Astrocyte (in vitro differentiated cells and primary cell): ENCODE measurements around the gene JAKMIP1. TPM values are rescaled to one million over a fixed set of nuclear protein-coding genes. Genes with fewer than 3 reads are reported as not detected.

Source experiments
- DNase-seq: peaks from one replicate; pipeline ENCODE4 v3.0.0-alpha.2; 2010; ENCODE audit warnings: low read depth
- FAIRE-seq: peaks from 2 replicates; lab custom pipeline; 2011; peaks lifted over from hg19 to GRCh38; lab: Jason Lieb, UNC
- H2AFZ ChIP-seq: 2 replicates; pipeline ENCODE4 v1.6.0; 2012; ENCODE audit warnings: low read depth, low read length, inconsistent platforms
- H3K27ac ChIP-seq: 2 replicates; pipeline ENCODE4 v1.5.1; 2011; ENCODE audit warnings: low read depth, low read length, inconsistent platforms
- H3K27me3 ChIP-seq: 2 replicates; pipeline ENCODE4 v1.6.0; 2011; ENCODE audit warnings: low read length, inconsistent platforms; ENCODE audit not compliant: insufficient read depth
- H3K36me3 ChIP-seq: 2 replicates; pipeline ENCODE4 v1.5.1; 2011; ENCODE audit warnings: low read length, inconsistent platforms; ENCODE audit not compliant: insufficient read depth
- H3K4me1 ChIP-seq: 2 replicates; pipeline ENCODE4 v1.5.1; 2011; ENCODE audit warnings: low read length, inconsistent platforms; ENCODE audit not compliant: insufficient read depth
- H3K4me2 ChIP-seq: 2 replicates; pipeline ENCODE4 v1.6.0; 2012; ENCODE audit warnings: low read length, inconsistent platforms
- H3K4me3 ChIP-seq: 2 replicates; pipeline ENCODE4 v1.5.1; 2011; ENCODE audit warnings: low read depth, mild to moderate bottlenecking, low read length, inconsistent platforms; ENCODE audit not compliant: insufficient read depth
- H3K79me2 ChIP-seq: 2 replicates; pipeline ENCODE4 v1.6.0; 2012; ENCODE audit warnings: mild to moderate bottlenecking, low read length, inconsistent platforms; ENCODE audit not compliant: insufficient read depth
- H3K9ac ChIP-seq: 2 replicates; pipeline ENCODE4 v1.6.0; 2012; ENCODE audit warnings: mild to moderate bottlenecking, low read length, inconsistent platforms
- H3K9me3 ChIP-seq: 2 replicates; pipeline ENCODE4 v1.5.1; 2012; ENCODE audit warnings: low read depth, mild to moderate bottlenecking, low read length, inconsistent platforms; ENCODE audit not compliant: insufficient read depth
- H4K20me1 ChIP-seq: 2 replicates; pipeline ENCODE4 v1.6.0; 2012; ENCODE audit warnings: low read length, inconsistent platforms; ENCODE audit not compliant: insufficient read depth
- H3K27ac Mint-ChIP-seq: one replicate; pipeline ENCODE4 v1.8.0; 2021; ENCODE audit warnings: mild to moderate bottlenecking, mixed read lengths; ENCODE audit not compliant: unreplicated experiment
- H3K27me3 Mint-ChIP-seq: one replicate; pipeline ENCODE4 v1.8.0; 2021; ENCODE audit warnings: low read depth, mixed read lengths; ENCODE audit not compliant: unreplicated experiment
- H3K36me3 Mint-ChIP-seq: one replicate; pipeline ENCODE4 v1.8.0; 2021; ENCODE audit warnings: low read depth, mixed read lengths; ENCODE audit not compliant: unreplicated experiment
- H3K4me1 Mint-ChIP-seq: one replicate; pipeline ENCODE4 v1.8.0; 2021; ENCODE audit warnings: low read depth, mixed read lengths; ENCODE audit not compliant: unreplicated experiment
- H3K4me3 Mint-ChIP-seq: one replicate; pipeline ENCODE4 v1.8.0; 2021; ENCODE audit warnings: mild to moderate bottlenecking, moderate library complexity, mixed read lengths; ENCODE audit not compliant: unreplicated experiment
- H3K9me3 Mint-ChIP-seq: one replicate; pipeline ENCODE4 v1.8.0; 2021; ENCODE audit warnings: mild to moderate bottlenecking, mixed read lengths; ENCODE audit not compliant: unreplicated experiment
- EZH2 ChIP-seq: IDR thresholded peaks from 2 replicates; pipeline ENCODE4 v1.6.1; 2012; ENCODE audit warnings: mild to moderate bottlenecking, low read length, inconsistent platforms; ENCODE audit not compliant: insufficient read depth
- total RNA-seq: library from RNA; stranded (reverse); gene quantifications from 2 replicates; pipeline ENCODE4 v1.2.1, GENCODE V29; 2021
- TF ChIP-seq, protein P1 (sequence below): IDR thresholded peaks from 2 replicates; pipeline ENCODE4 v1.5.1; 2011; ENCODE audit warnings: low read depth, mild to moderate bottlenecking, inconsistent platforms, low read length, moderate library complexity; ENCODE audit not compliant: insufficient read depth

The JAKMIP1 gene
- total RNA-seq, 1 donor from 2014 or later: 0.50 TPM

DNA sequence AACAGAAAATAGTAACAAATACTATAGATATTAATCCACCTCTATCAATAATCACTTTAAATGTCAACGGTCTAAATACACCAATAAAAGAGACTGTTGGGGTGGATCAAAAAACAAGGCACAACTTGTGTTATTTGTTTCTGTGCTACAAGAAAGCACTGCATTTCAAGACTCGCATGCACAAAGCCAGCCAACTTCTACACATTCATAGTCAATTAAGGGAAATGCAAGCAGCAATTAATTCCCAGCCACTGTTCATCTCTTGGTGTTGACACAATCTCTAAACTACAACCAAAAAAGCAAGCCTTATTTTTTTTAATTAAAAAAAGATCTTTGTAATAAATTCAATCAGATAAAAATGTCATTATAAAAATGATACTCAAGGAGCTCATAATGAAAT is 67.6 kb downstream of the JAKMIP1 start:
- Histone ChIP-seq H3K36me3 (no peaks in the 10 kb centered on the region), H3K4me1 (no peaks in the 10 kb centered on the region), H3K9ac (no peak overlapping the region), H3K9me3 (no peaks in the 10 kb centered on the region), H4K20me1 (no peaks in the 10 kb centered on the region), H2AFZ (no peak overlapping the region), H3K27ac (no peak overlapping the region), H3K4me3 (no peak overlapping the region), H3K4me2 (no peak overlapping the region), H3K79me2 (no peaks in the 10 kb centered on the region), H3K27me3 (no peaks in the 10 kb centered on the region)
- Mint-ChIP-seq H3K27ac (no peak overlapping the region), H3K9me3 (peaks cover 9% of the 10 kb centered on the region), H3K4me1 (no peaks in the 10 kb centered on the region), H3K4me3 (no peak overlapping the region), H3K27me3 (peaks cover 30% of the 10 kb centered on the region), H3K36me3 (peaks cover 8% of the 10 kb centered on the region)
- TF ChIP-seq, protein P1, sequence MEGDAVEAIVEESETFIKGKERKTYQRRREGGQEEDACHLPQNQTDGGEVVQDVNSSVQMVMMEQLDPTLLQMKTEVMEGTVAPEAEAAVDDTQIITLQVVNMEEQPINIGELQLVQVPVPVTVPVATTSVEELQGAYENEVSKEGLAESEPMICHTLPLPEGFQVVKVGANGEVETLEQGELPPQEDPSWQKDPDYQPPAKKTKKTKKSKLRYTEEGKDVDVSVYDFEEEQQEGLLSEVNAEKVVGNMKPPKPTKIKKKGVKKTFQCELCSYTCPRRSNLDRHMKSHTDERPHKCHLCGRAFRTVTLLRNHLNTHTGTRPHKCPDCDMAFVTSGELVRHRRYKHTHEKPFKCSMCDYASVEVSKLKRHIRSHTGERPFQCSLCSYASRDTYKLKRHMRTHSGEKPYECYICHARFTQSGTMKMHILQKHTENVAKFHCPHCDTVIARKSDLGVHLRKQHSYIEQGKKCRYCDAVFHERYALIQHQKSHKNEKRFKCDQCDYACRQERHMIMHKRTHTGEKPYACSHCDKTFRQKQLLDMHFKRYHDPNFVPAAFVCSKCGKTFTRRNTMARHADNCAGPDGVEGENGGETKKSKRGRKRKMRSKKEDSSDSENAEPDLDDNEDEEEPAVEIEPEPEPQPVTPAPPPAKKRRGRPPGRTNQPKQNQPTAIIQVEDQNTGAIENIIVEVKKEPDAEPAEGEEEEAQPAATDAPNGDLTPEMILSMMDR: no peak
- no peak for TF ChIP-seq EZH2
- no peak for FAIRE-seq
- no peak for DNase-seq

DNA sequence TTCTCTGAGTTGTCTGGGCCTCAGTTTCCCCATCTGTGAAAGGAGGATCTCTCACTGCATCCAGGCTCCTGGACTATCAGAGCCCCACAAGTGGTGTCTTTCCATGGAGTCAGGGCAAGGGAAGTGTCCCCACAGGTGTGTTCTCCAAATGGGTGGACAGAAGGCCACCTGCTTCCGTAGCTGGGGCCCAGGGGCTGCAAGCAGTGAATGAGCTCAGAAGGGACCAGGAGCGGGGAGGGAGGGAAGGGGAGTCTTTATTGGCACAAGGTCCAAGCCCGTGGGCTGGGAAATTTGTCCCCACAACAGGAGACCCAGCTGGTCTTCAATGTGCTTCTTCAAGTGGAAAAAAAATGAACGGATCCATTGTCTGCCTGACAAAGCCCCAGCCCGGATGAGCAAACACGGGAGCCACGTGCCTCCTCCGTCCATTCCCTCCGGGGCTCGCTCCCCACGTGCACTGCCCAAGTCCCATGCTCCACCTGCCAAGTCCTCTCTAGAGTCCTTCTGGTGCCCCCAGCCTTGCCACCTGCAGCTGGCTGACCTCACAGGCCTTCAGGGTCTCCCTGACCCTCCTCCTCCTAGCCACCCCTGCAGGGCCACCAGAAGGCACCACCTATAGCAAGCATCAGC is 72.0 kb downstream of the JAKMIP1 start:
- TF ChIP-seq, protein P1: no peak
- TF ChIP-seq EZH2: no peak
- Mint-ChIP-seq H3K4me1 (no peaks in the 10 kb centered on the region), H3K9me3 (no peaks in the 10 kb centered on the region), H3K36me3 (peaks cover 4% of the 10 kb centered on the region), H3K4me3 (no peak overlapping the region), H3K27ac (no peak overlapping the region), H3K27me3 (peaks cover 19% of the 10 kb centered on the region)
- Histone ChIP-seq H3K9ac (no peak overlapping the region), H3K36me3 (no peaks in the 10 kb centered on the region), H3K27me3 (no peaks in the 10 kb centered on the region), H3K79me2 (no peaks in the 10 kb centered on the region), H3K4me2 (no peak overlapping the region), H3K4me1 (no peaks in the 10 kb centered on the region), H3K4me3 (no peak overlapping the region), H3K9me3 (peaks cover 7% of the 10 kb centered on the region), H2AFZ (no peak overlapping the region), H4K20me1 (no peaks in the 10 kb centered on the region), H3K27ac (no peak overlapping the region)
- FAIRE-seq: no peak
- no peak for DNase-seq

DNA sequence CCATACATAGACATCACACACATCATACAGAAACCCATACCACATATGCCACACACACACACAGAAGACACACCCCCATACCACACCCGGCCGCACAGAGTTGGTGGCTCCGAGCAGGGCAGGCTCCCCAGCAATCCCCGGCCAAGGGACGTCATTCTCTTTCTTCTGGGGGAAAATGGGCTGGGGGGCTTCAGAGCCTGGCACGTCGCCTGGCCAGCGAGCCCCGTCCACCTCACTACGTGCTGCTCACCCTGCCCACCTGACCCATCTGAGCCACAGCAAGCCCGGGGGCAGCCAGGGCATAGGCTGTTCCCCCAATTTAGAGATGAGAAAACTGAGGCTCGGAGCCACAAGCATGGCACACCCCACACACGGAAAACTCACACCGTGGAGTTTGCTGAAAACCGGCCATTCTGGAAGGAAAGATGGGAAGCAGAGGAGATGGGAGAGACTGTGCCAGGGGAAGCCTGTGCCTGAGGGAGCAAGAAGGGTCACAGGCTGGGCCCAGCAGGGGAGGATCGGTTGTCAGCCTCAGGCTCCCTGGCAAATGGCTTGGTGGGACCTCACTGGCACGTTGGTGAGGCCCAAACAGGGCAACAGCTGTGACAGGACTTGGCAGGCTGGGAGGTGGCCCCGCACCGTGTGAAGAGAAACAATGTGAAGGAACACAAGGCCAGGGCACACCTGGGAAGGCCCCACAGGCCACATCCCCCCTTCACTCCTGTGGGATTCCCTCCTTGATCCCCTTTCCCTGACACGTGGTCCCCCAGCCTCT is 73.2 kb downstream of the JAKMIP1 start:
- Histone ChIP-seq H3K9ac (no peak overlapping the region), H2AFZ (no peak overlapping the region)
- H3K4me1 Mint-ChIP-seq: no peaks in the 10 kb centered on the region

More for the DNA sequence above, 73.2 kb downstream of the JAKMIP1 start:
- Histone ChIP-seq H3K4me1 (no peaks in the 10 kb centered on the region), H3K36me3 (no peaks in the 10 kb centered on the region), H3K79me2 (no peaks in the 10 kb centered on the region), H4K20me1 (no peaks in the 10 kb centered on the region), H3K27me3 (no peaks in the 10 kb centered on the region), H3K27ac (no peak overlapping the region), H3K9me3 (peaks cover 7% of the 10 kb centered on the region), H3K4me3 (no peak overlapping the region), H3K4me2 (no peak overlapping the region)
- H3K36me3 Mint-ChIP-seq: peaks cover 4% of the 10 kb centered on the region
- H3K27ac Mint-ChIP-seq: no peak overlapping the region
- no peaks in the 10 kb centered on the region for H3K9me3 Mint-ChIP-seq
- peaks cover 17% of the 10 kb centered on the region for H3K27me3 Mint-ChIP-seq
- no peak for DNase-seq
- no peak for TF ChIP-seq EZH2
- TF ChIP-seq, protein P1: no peak
- no peak for FAIRE-seq
- no peak overlapping the region for H3K4me3 Mint-ChIP-seq
